NCI-H1930 (cell line): ENCODE data around the gene SPARC.

Source experiments
- DNase-seq, 2 experiments: peaks; one replicate each; lab custom pipeline; 2025; lab: John Stamatoyannopoulos, UW

SPARC gene

GRCh38 chr5:151624476-151624875 lies 62.2 kb downstream of the SPARC start:
- DNase-seq, result no peak

GRCh38 chr5:151622367-151623088 lies 64.2 kb downstream of the SPARC start:
- DNase-seq, result no peak

- DNase-seq, result no peak
Observed at GRCh38 chr5:151620461-151620840, 66.3 kb downstream of the SPARC start.

GRCh38 chr5:151619812-151620460 lies 66.8 kb downstream of the SPARC start:
- no peak for DNase-seq

- no peak for DNase-seq
Observed at GRCh38 chr5:151618907-151619306, 67.8 kb downstream of the SPARC start.

- DNase-seq, result no peak
Observed at GRCh38 chr5:151617841-151618710, 68.6 kb downstream of the SPARC start.

- no peak for DNase-seq
Observed at GRCh38 chr5:151617383-151617840, 69.3 kb downstream of the SPARC start.

- DNase-seq, result no peak
Observed at GRCh38 chr5:151615431-151615830, 71.3 kb downstream of the SPARC start.

- no peak for DNase-seq
Observed at GRCh38 chr5:151614565-151614964, 72.2 kb downstream of the SPARC start.

- no peak for DNase-seq
Observed at GRCh38 chr5:151612689-151613427, 73.9 kb downstream of the SPARC start.

- no peak for DNase-seq
Observed at GRCh38 chr5:151611127-151611775, 75.5 kb downstream of the SPARC start.
